Measurements from ENCODE around the gene ZNF695.

The ZNF695 gene

DNA sequence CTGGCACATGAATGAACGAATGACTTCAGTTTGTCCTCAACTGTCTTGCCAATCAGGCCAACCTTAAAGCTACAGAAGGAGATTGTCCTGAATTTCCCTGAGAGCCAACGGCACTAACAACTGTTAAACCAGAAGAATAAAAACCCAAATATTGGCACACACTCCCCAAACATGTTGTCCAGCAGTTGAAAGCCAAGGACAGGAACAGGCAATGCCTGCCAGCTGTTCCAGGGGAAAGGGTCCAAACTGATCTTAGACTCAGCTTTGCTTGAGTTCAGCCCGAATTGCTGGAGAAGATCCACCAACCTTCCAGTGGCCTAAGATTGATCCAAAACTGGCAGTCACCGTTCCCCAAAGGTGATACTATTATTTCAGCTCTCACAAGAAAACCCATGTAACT, 53.7 kb downstream of the ZNF695 start:
- no peak for DNase-seq

DNA sequence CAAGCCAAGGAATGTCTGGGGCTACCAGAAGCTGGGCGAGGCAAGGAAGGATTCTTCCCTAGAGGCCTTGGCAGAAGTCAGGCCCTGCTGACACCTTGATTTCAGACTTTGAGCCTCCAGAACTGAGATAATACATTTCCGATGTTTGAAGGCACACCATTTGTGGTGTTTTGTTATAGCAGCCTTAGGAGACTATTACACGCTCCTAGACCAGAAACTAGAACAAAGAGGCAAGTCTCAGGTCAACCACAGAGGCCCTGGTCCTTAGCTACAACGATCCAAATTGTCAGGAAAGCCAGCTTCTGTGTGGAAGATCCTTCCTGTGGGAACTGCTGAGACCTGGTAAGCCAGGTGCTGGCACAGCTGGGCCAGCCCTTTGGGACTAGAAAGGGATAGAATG, 56.4 kb downstream of the ZNF695 start:
- no peak for DNase-seq

DNA sequence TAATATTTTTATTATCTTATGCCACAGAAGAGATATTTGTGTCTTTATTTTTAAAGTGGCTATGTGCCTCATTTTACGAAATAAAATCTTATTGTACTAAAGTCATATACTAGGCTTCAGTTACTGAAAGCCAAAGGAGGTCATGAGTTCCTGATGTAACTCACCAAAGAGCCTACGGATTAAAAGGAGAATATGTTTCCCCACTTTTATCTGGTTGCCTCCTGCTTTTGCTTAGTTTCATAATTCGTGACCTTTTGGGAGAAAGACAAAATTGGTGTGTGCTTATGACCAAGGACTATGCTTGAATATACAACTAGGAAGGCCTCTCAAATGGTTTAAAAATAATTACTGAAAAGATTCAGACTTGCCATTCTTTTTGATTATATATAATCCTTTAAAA, 57.9 kb downstream of the ZNF695 start:
- no peak for DNase-seq

DNA sequence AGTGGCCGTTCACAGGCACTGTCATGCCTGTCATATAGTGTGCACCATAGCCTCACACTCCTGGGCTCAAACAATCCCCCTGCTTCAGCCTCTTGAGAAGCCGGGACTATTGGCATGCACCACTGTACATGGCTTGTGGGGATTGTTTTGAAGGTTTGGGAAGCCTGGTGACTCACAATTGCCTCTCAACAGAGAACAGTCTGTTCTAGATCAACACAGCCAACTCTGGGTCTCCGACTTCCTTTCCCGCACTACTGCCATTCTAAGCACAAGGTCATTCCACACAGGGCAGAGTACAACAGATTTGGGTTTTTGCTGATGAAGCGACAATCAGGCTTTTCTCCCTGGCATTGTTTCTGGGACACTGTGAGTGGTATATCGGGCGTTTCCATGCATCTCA, 60.6 kb downstream of the ZNF695 start:
- DNase-seq, result no peak

DNA sequence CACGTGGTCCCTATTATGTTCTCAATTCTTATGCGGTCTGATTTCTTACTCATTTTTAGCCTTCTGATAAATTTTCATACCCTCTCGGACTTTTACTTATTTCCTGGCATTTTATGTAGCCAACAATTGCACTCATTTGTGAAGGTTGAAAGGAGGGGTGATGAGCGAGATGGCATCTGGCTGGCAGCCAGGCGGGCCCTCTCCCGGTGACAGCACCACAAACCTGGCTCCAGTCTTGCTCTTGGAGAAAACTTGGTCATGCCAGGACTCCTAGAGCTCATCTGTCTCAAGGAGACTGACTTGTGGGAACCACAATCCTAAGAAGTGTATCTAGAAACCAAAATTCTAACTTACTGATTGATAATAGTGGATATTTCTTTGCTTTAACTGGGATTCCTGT, 61.5 kb downstream of the ZNF695 start:
- DNase-seq, result no peak
